Muscle of arm (tissue), 12 donors: Measurements from ENCODE around the gene RAPH1. TPM values are rescaled to one million over a fixed set of nuclear protein-coding genes. Genes with fewer than 3 reads are reported as not detected.
A peak's percentile ranks its signal among the peaks of the same experiment; 100 is the strongest.
"Not testable (repeated sequence)": the region's sequence is repeated elsewhere in the genome, so short reads cannot be mapped to it uniquely, and the experiment has no call there.

Experiments used
- DNase-seq: peaks from one replicate; pipeline ENCODE4 v3.0.0-alpha.2; 2013
- polyA plus RNA-seq, 12 donors: library from polyadenylated mRNA; unstranded; fragments of 120-200 nt; gene quantifications; one replicate each; pipeline ENCODE4 v1.2.1, GENCODE V29; 2013; ENCODE audit not compliant: insufficient read length in 12 of 12

Gene RAPH1
- polyA plus RNA-seq, 12 donors = 26.7 to 48.8 (median 35.9) TPM; not detected in 1

GRCh38 chr2:203551778-203552177 lies 16.7 kb upstream of the RAPH1 start:
- no peak for DNase-seq

DNA sequence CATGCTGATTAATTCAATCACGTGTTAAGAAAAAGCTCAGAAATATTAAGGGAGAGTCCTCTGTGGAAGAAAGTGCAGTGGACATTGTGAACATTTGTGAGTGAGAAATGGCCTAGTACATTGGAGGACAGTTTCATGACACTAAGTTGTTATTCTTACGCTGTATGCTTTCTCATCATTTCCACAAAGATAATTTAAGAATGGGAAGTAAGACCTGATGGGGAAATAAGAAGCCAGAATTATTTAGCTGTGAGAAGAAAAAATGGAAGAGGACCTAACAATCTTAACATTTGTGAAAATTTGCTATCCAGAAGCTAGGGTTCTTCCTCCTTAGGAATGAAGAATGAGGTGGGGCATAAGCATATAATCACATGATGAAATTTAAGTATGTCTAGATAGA lies 15.2 kb upstream of the RAPH1 start:
- DNase-seq = no peak

DNA sequence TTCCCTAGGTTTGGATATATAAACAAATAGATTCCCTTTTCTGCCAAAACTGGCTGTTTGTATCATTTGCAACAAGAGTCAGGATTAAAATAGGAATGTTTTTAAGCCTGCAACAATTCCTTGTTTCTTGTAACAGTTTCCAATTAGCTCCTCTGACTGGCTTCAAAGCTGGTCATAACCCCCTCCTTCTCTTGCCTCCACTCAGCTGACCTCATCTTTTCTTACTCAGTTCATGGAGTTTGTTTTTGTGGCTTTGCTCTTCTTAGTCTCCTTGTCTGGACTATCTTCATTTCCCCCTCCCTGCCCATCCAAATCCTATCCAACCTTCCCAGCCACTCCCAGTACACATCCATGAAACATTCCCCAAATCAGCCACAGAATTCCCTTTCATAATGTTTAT lies 14.3 kb upstream of the RAPH1 start:
- DNase-seq = no peak

DNA sequence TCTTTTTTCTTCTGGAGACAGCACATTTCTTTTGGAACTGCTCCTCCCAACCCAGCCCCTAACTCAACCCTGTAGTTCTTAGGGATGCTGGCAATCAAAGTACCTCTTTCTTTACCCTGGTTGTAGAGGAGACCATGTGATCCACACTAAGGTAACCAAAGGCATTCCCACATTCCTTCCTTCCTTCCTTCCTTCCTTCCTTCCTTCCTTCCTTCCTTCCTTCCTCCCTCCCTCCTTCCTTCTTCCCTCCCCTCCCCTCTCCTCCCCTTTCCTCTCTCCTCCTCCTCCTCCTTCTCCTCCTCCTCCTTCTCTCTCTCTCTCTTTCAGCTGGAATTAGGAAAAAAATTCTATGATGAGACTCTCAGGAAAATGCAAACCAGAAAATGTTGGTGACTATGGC lies 13.8 kb upstream of the RAPH1 start:
- DNase-seq = no peak

- no peak for DNase-seq
These were observed 12.3 kb upstream of the RAPH1 start for GRCh38 chr2:203547356-203547755.

DNA sequence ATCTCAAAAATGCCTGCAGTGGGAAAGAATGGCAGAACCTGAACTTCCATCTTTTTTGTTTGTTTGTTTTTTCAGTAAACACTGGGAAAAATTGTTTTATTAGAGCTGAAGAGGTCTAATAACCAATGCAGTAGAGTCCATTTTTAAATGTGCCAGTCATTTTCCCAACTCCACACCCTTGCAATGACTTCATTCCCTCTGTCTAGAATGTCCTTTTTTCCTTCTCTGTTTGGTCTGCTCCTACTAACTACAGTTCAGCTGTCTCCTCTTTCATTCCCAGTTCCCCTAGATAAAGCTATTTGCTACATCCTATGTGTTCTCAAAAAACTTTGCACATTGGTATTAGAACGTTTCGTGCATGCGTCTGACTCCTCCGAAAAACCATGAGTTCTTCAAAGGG lies 9.3 kb upstream of the RAPH1 start:
- no peak for DNase-seq

- DNase-seq = no peak
These were observed 8.8 kb upstream of the RAPH1 start for GRCh38 chr2:203543898-203544328.

DNA sequence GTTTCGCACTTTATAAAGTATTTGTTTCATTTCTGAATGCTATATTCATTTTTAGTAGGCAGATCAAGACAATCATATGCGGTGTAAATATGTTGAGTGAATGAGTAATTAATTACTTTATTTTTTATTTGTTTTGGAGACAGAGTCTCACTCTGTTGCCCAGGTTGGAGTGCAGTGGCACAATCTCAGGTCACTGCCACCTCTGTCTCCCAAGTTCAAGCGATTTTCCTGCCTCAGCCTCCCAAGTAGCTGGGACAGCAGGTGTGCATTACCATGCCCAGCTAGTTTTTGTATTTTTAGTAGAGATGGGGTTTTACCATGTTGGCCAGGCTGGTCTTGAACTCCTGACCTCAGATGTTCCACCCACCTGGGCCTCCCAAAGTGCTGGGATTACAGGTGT lies 5.5 kb upstream of the RAPH1 start:
- DNase-seq = not testable (repeated sequence)

DNA sequence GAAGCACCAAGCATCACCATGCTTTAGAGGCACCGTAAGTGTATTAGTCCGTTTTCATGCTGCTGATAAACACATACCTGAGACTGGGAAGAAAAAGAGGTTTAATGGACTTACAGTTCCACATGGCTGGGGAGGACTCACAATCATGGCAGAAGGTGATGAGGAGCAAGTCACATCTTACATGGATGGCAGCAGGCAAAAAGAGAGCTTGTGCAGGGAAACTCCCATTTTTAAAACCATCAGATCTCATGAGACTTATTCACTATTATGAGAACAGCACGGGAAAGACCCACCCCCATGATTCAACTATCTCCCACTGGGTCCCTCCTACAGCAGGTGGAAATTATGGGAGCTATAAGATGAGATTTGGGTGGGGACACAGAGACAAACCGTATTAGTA lies 3.1 kb upstream of the RAPH1 start:
- not testable (repeated sequence) for DNase-seq

GRCh38 chr2:203536586-203536951 lies 1.5 kb upstream of the RAPH1 start:
- not testable (repeated sequence) for DNase-seq

- DNase-seq = no peak
These were observed 884 bp upstream of the RAPH1 start for GRCh38 chr2:203535784-203536585.

DNA sequence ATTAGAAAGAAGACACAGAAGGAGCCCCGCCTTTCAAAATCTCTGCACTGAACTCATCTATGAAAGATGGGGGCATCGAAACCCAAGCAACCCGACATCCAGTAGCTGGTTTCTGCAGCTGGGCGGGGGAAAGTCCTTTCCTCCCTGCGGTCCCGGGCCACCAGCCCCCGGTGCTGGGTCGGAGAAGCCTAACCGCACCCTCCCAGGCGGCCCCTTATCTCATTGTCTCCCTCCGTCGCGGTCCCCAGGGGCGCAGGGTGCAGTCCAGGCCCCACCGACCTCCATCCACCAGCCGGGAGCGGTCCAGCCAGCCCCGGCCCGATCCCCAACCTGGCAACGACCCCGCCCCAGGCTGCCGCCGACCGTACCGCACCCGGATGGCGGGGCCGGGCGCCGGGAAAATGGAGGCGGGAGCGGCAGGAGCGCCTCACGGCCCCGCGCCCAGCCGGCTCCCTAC lies 452 bp downstream of the RAPH1 start:
- DNase-seq = peak; percentile 46

DNA sequence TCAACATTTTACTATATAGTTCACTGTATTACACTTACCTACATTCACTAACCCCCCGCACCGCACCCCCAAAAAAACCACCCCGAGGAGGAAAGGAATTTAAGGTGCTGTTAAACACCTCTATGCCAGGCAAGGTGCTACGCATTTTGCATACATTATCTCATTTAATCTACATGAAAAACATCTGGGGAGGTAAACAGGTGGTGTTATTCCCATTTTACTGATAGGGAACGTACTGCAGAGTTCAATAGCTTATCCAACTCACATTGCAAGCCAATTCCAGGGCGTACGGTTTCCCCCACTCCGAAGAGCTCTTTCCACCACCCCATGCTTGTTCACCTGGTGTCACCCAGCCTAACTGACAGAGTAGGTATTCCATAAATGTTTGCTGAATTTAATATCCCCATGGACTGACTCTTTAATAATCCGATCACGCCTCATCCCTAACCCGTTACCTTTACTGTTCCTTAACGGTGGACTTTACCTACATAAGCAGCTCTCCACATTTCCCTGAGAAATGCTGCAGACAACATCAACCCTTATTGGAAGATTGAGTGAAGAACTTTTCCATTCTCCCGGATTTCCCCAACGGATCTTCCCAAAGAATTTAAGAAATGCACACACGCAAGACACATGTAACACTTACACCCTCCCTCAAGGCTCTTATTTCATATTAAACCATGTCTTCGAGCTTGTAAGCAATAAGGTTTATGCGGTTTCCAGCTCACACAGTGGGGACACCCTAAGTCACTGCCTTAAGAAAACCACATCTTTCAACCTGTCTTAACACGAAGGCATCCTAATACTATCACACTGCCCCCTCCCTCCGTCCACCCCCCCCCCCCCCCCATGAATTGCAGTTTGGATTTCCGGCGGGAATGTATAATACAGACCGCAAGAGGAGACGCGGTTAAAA lies 1.2 kb downstream of the RAPH1 start:
- peak; percentile 60 for DNase-seq

DNA sequence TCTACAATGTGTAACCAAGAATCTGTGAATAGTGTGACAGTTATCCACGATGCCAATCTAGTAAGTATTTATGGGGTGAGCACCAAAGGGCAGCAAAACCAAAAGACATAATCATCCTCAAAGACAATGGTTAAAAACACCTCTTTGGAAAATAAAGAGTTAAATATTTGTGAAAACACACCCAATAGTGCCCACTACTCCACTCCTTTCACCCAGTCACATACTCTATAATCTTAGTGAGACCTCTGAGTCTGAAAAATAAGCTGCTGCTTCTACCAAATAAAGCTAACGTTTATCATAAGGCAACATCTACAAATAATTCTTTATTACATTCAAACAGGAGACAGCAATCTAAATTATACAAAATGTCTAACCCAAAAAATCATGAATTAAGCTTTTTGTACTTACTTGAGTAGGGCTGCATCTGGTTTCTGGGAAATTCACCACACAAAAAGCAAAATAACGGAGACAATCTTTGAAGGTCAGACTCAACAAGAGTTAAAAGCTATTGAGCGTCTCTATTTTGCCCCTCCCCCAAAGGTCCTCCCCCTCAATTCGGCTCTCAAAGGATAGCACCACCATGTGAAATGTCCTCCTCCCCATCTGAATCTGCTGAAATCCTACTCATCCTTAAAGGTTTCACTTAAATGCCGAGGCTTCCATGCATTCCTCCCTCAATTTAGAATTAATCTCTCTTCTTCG lies 2.0 kb downstream of the RAPH1 start:
- DNase-seq = peak; percentile 54

- DNase-seq = no peak
These were observed 7.4 kb downstream of the RAPH1 start for GRCh38 chr2:203527719-203528118.

- not testable (repeated sequence) for DNase-seq
These were observed 21.8 kb downstream of the RAPH1 start for GRCh38 chr2:203513268-203513667.

DNA sequence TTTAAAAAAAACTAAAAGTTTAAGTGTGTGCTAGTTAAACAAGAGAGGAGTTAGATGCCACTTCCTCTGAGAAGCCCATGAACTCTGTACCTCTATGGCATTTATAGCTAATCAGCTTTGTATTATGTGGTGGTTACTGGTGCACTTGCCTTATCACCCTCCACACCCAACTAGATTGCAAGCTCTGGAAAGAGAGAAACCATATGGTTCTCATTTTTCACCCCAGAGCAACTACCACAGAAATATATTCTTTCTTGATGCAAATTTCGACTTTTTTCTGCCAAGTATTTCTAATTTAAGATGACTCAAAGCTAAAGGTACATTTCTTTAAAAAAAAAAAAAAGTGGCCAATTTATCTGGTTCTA lies 24.2 kb downstream of the RAPH1 start:
- no peak for DNase-seq

- no peak for DNase-seq
These were observed 24.7 kb downstream of the RAPH1 start for GRCh38 chr2:203510256-203510940.

GRCh38 chr2:203503460-203503859 lies 31.6 kb downstream of the RAPH1 start:
- not testable (repeated sequence) for DNase-seq

GRCh38 chr2:203501873-203502272 lies 33.2 kb downstream of the RAPH1 start:
- DNase-seq = no peak

DNA sequence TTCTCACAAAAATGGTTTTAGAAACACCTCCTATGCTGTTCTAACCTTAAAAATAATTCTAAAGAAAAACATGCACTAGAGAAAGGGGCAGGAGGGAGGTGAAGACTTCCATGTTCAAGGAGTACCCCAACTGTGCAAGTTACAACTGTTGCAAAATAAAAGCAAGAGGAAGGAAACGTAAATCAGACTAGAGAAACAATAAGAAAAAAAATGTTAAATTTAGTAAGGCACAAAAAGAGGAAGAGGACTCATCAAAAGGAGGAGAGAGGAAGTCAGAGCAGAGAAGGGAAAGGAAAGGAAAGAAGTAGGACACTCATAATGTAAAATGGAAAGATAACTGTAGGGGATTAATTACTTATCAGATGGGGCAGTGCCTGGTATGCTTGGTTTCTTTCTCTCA lies 34.1 kb downstream of the RAPH1 start:
- DNase-seq = no peak

GRCh38 chr2:203500297-203500696 lies 34.8 kb downstream of the RAPH1 start:
- no peak for DNase-seq
